Endothelial cell of umbilical vein (primary cell): Measurements from ENCODE around the gene AMFR. TPM values are rescaled to one million over a fixed set of nuclear protein-coding genes. Genes with fewer than 3 reads are reported as not detected.

Experiments
- BruUV-seq: library from RNA; stranded (reverse); fragments of 400-500 nt; replicated peaks from 2 replicates; lab custom pipeline; 2021; lab: Mats Ljungman, UMichigan
- CTCF ChIA-PET: fragments of 300-600, 350-600 bp; sonication (Branson Sonifier 250); formaldehyde crosslinking; loops from one replicate; lab custom pipeline; 2021; ENCODE audit warnings: antibody characterized with exemption, inconsistent platforms; lab: Charles Lee
- POLR2A ChIA-PET: fragments of 300-600, 350-600 bp; sonication (Branson Sonifier 250); formaldehyde crosslinking; loops from one replicate; lab custom pipeline; 2021; ENCODE audit warnings: antibody characterized with exemption, inconsistent platforms; lab: Charles Lee
- DNase-seq: peaks from one replicate; pipeline ENCODE4 v3.0.0-alpha.2; 2011; ENCODE audit warnings: low read depth, low spot score
- FAIRE-seq: peaks from 2 replicates; lab custom pipeline; 2011; peaks lifted over from hg19 to GRCh38; lab: Jason Lieb, UNC
- H2AFZ ChIP-seq: 2 replicates; pipeline ENCODE4 v1.6.0; 2012; ENCODE audit warnings: low read depth, low read length, control low read depth, inconsistent platforms
- H3K27ac ChIP-seq: 2 replicates; pipeline ENCODE4 v1.5.1; 2011; ENCODE audit warnings: low read depth, mild to moderate bottlenecking, control low read depth, low read length, moderate library complexity; ENCODE audit not compliant: insufficient read depth
- H3K27me3 ChIP-seq, 2 experiments: 2 replicates each; pipeline versions ENCODE4 v1.6.0 to v1.6.1; 2011; ENCODE audit warnings: low read length in 2 of 2, mixed read lengths in 1 of 2; ENCODE audit not compliant: control insufficient read depth in 2 of 2, insufficient read depth in 2 of 2
- H3K36me3 ChIP-seq, 2 experiments: 2 replicates in 1 of 2; 3 replicates in 1 of 2; pipeline ENCODE4 v1.5.1; 2011; ENCODE audit warnings: low read length in 2 of 2, mild to moderate bottlenecking in 1 of 2, moderate library complexity in 1 of 2; ENCODE audit not compliant: control insufficient read depth in 2 of 2, insufficient read depth in 2 of 2; ENCODE audit errors: extremely low read depth in 1 of 2
- H3K4me1 ChIP-seq: 3 replicates; pipeline ENCODE4 v1.5.1; 2011; ENCODE audit warnings: mild to moderate bottlenecking, low read length; ENCODE audit not compliant: control insufficient read depth, insufficient read depth; ENCODE audit errors: extremely low read depth
- H3K4me2 ChIP-seq: 2 replicates; pipeline ENCODE4 v1.6.1; 2011; ENCODE audit warnings: low read length, control low read depth, mixed read lengths; ENCODE audit not compliant: insufficient read depth
- H3K4me3 ChIP-seq, 3 experiments: fragments of 200-600 bp in 1 of 3; sonication (generic), shearing (Covaris generic) in 1 of 3; replicated peaks in 1 of 3; 2 replicates each; pipeline ENCODE4 v1.5.1; 2011 to 2016; ENCODE audit warnings: control low read depth in 3 of 3, low read length in 3 of 3, mild to moderate bottlenecking in 2 of 3, inconsistent platforms in 1 of 3, low read depth in 1 of 3, moderate library complexity in 1 of 3; ENCODE audit not compliant: insufficient read depth in 1 of 3
- H3K79me2 ChIP-seq: 2 replicates; pipeline ENCODE4 v1.6.0; 2012; ENCODE audit warnings: low read length, inconsistent platforms; ENCODE audit not compliant: control insufficient read depth, insufficient read depth
- H3K9ac ChIP-seq: replicated peaks from 2 replicates; pipeline ENCODE3; 2011; ENCODE audit warnings: low read length, control low read depth; ENCODE audit not compliant: insufficient read depth; ENCODE audit errors: extremely low read depth
- H3K9me1 ChIP-seq: replicated peaks from 3 replicates; pipeline ENCODE4 v1.6.0; 2011; ENCODE audit warnings: mild to moderate bottlenecking, low read length; ENCODE audit not compliant: control insufficient read depth, insufficient read depth; ENCODE audit errors: extremely low read depth
- H3K9me3 ChIP-seq: replicated peaks from 2 replicates; pipeline ENCODE4 v1.5.1; 2012; ENCODE audit warnings: low read length, inconsistent platforms; ENCODE audit not compliant: control insufficient read depth, insufficient read depth
- H4K20me1 ChIP-seq: replicated peaks from 2 replicates; pipeline ENCODE3; 2011; ENCODE audit warnings: mild to moderate bottlenecking, low read length; ENCODE audit not compliant: control insufficient read depth, insufficient read depth; ENCODE audit errors: extremely low read depth
- EZH2 ChIP-seq: IDR thresholded peaks from 2 replicates; pipeline ENCODE4 v1.6.1; 2012; ENCODE audit warnings: borderline replicate concordance, low read depth, mild to moderate bottlenecking, moderate library complexity, low read length, inconsistent platforms; ENCODE audit not compliant: severe bottlenecking
- FOS ChIP-seq: IDR thresholded peaks from 2 replicates; pipeline ENCODE4 v1.6.1; 2011; ENCODE audit warnings: mild to moderate bottlenecking, low read length, moderate library complexity, borderline replicate concordance; ENCODE audit not compliant: insufficient read depth
- GATA2 ChIP-seq: IDR thresholded peaks from 2 replicates; pipeline ENCODE4 v1.7.0; 2011; ENCODE audit warnings: low read depth, mild to moderate bottlenecking, moderate library complexity, mixed read lengths, low read length; ENCODE audit not compliant: insufficient read length, insufficient read depth
- JUN ChIP-seq: IDR thresholded peaks from 2 replicates; pipeline ENCODE4 v1.6.1; 2011; ENCODE audit warnings: borderline replicate concordance, low read depth; ENCODE audit not compliant: insufficient read length, insufficient read depth
- MYC ChIP-seq: IDR thresholded peaks from one replicate; pipeline ENCODE4 v1.6.1; 2011; ENCODE audit warnings: mild to moderate bottlenecking, low read depth, low read length
- POLR2A ChIP-seq: IDR thresholded peaks from 2 replicates; pipeline ENCODE4 v1.6.1; 2012; ENCODE audit warnings: low read depth, mild to moderate bottlenecking, control low read depth, low read length
- POLR2AphosphoS5 ChIP-seq: IDR thresholded peaks from 2 replicates; pipeline ENCODE4 v1.6.1; 2012; ENCODE audit warnings: low read depth, mild to moderate bottlenecking, control low read depth, low read length, moderate library complexity; ENCODE audit not compliant: insufficient read depth
- dilution Hi-C: fragments of 300-500 bp; cut with MboI; formaldehyde crosslinking; loops from one replicate; pipeline ENCODE4 v1.15.0; 2019; ENCODE audit warnings: low sequenced_read_pairs; ENCODE audit not compliant: extremely low pct_ligation_motif_present
- intact Hi-C: fragments of 100-400 bp; cut with micrococcal nuclease; formaldehyde crosslinking; loops from one replicate; pipeline ENCODE4 v1.10.0; 2022
- polyA plus RNA-seq, 4 experiments: library from polyadenylated mRNA; depleted of rRNA in 3 of 4; stranded (reverse) in 3 of 4; unstranded in 1 of 4; fragments of >200 nt; gene quantifications; 2 replicates each; pipeline versions ENCODE4 v1.2.1 to v1.2.3, GENCODE V29; 2011 to 2012; ENCODE audit warnings: missing spikeins in 1 of 4
- total RNA-seq: library from RNA; stranded (reverse); gene quantifications from 2 replicates; pipeline ENCODE4 v1.2.3, GENCODE V29; 2021
- TF ChIP-seq, protein P1 (sequence below), 2 donors: IDR thresholded peaks; 1 replicate in 1 of 2; 2 replicates in 1 of 2; pipeline ENCODE4 v1.5.1; 2011; ENCODE audit warnings: low read length in 2 of 2, mild to moderate bottlenecking in 2 of 2, moderate library complexity in 2 of 2, control low read depth in 1 of 2, inconsistent platforms in 1 of 2, low read depth in 1 of 2; ENCODE audit not compliant: insufficient read depth in 1 of 2; ENCODE audit errors: extremely low read depth in 1 of 2
- TF ChIP-seq, protein P2 (sequence below): IDR thresholded peaks from 2 replicates; pipeline ENCODE4 v1.6.1; 2011; ENCODE audit not compliant: insufficient read depth, insufficient read length

The AMFR gene
- total and polyA plus RNA-seq, 2 donors (not counting 3 experiments of a cell fraction or from before 2014, with no cell fraction given): 66.5 to 71.7 TPM

DNA sequence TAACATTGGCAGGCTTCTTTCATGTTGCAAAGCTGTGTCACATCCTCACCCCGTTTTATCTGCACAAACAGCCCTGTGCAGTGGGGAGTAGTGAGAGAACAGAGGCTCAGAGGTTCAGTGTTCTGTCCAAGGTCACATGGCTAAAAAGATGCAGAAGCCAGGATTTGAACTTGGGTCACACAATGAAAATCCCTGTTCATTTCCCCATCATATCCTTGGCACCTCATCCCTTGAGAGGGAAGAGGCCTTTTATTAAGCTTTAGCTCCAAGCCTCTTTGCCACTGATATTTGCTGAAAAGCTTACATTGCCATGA, 106.6 kb downstream of the AMFR start:
- no TSS peak for BruUV-seq
- no peaks in the 10 kb centered on the region for H3K79me2 ChIP-seq
- H3K9ac ChIP-seq: no peak overlapping the region
- H3K4me3 ChIP-seq: no peak overlapping the region
- CTCF ChIA-PET: interaction anchor here (0.9 to 6.6 kb wide), 22 partner anchors 10 to 854 kb away, joined by 3 to 166 read pairs (median 6); no protein-coding TSS in a partner anchor
- peaks cover 4 to 6% of the 10 kb centered on the region in 2 experiments for H3K27me3 ChIP-seq
- no peaks in the 10 kb centered on the region for H3K4me1 ChIP-seq
- DNase-seq (no peak), FAIRE-seq (no peak)
- H4K20me1 ChIP-seq: no peaks in the 10 kb centered on the region
- H3K36me3 ChIP-seq: no peaks in the 10 kb centered on the region
- no peak overlapping the region for H2AFZ ChIP-seq
- no peaks in the 10 kb centered on the region for H3K9me1 ChIP-seq
- dilution Hi-C loops (no loop called here), intact Hi-C loops (loop anchor here (1.0 to 10.0 kb wide), 6 partner anchors 38 to 853 kb away; partner anchors contain the start of gene GNAO1)
- POLR2A ChIA-PET: no interaction called here
- H3K9me3 ChIP-seq: no peaks in the 10 kb centered on the region
- no peak overlapping the region for H3K27ac ChIP-seq
- H3K4me2 ChIP-seq: no peak overlapping the region
- TF ChIP-seq FOS (no peak), POLR2A (no peak), EZH2 (no peak), GATA2 (no peak), JUN (no peak), MYC (no peak), POLR2AphosphoS5 (no peak)
- TF ChIP-seq, protein P1, sequence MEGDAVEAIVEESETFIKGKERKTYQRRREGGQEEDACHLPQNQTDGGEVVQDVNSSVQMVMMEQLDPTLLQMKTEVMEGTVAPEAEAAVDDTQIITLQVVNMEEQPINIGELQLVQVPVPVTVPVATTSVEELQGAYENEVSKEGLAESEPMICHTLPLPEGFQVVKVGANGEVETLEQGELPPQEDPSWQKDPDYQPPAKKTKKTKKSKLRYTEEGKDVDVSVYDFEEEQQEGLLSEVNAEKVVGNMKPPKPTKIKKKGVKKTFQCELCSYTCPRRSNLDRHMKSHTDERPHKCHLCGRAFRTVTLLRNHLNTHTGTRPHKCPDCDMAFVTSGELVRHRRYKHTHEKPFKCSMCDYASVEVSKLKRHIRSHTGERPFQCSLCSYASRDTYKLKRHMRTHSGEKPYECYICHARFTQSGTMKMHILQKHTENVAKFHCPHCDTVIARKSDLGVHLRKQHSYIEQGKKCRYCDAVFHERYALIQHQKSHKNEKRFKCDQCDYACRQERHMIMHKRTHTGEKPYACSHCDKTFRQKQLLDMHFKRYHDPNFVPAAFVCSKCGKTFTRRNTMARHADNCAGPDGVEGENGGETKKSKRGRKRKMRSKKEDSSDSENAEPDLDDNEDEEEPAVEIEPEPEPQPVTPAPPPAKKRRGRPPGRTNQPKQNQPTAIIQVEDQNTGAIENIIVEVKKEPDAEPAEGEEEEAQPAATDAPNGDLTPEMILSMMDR (IDR thresholded peaks at IDR 0.05; ENCODE audit: extremely low read depth in 1 of 2, insufficient read depth in 1 of 2, low read depth in 1 of 2, low read length in 2 of 2): no peak
- TF ChIP-seq, protein P2, sequence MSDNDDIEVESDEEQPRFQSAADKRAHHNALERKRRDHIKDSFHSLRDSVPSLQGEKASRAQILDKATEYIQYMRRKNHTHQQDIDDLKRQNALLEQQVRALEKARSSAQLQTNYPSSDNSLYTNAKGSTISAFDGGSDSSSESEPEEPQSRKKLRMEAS: no peak
